BLaER1 treated with 17β-estradiol and CSF1 and Interleukin-3, amounts not matched to agents 10 nM and 100 nM (cell line): ENCODE data around the gene AFTPH.

ENCODE experiments used
- H3K27ac ChIP-seq, 11 experiments: shearing (Covaris generic); formaldehyde crosslinking; 2 replicates each; pipeline ENCODE4 v1.8.1; 2022
- H3K27me3 ChIP-seq, 11 experiments: shearing (Covaris generic); formaldehyde crosslinking; 2 replicates each; pipeline ENCODE4 v1.8.1; 2022
- H3K36me3 ChIP-seq, 11 experiments: shearing (Covaris generic); formaldehyde crosslinking; 2 replicates each; pipeline ENCODE4 v1.8.1; 2022
- H3K4me1 ChIP-seq, 10 experiments: shearing (Covaris generic); formaldehyde crosslinking; 2 replicates each; pipeline ENCODE4 v1.8.1; 2022
- H3K4me2 ChIP-seq, 11 experiments: shearing (Covaris generic); formaldehyde crosslinking; 2 replicates each; pipeline ENCODE4 v1.8.1; 2022
- H3K4me3 ChIP-seq, 10 experiments: shearing (Covaris generic); formaldehyde crosslinking; 2 replicates each; pipeline ENCODE4 v1.8.1; 2022
- H3K9ac ChIP-seq, 11 experiments: shearing (Covaris generic); formaldehyde crosslinking; 2 replicates each; pipeline ENCODE4 v1.8.1; 2022
- H3K9me3 ChIP-seq, 11 experiments: shearing (Covaris generic); formaldehyde crosslinking; replicated peaks in 1 of 11; 2 replicates each; pipeline ENCODE4 v1.8.1; 2022
- H4K20me1 ChIP-seq, 11 experiments: shearing (Covaris generic); formaldehyde crosslinking; 2 replicates each; pipeline ENCODE4 v1.8.1; 2022
- Cebpa-rat ChIP-seq, 11 experiments: shearing (Covaris generic); IDR thresholded peaks; 2 replicates each; pipeline ENCODE4 v1.8.1; 2022

Gene AFTPH

DNA sequence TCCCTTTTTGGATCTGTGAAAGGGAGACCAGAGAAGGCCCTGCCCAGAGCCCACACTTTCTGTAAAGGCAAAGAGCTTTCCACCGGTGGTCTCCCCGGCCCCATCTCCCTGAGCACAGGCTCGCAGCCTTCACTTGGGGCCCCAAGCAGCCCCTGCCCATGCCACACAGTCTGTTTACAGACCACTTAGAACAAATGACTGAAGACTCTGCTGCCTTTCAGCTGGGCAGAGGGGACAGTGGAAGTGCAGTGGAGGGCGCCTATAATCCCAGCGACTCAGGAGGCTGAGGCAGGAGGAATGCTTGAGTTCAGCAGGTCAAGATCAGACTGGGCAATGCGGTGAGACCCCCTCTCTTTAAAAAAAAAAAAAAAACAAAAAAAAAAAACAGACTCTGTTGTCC is 100.7 kb downstream of the AFTPH start:
- peaks cover 0 to 12% (median 9%) of the 10 kb centered on the region in 10 experiments; a peak in 8 of 20 replicates for H3K4me1 ChIP-seq
- no peaks in the 10 kb centered on the region for H3K36me3 ChIP-seq
- no peak overlapping the region for H3K9ac ChIP-seq
- no peak overlapping the region for H3K4me3 ChIP-seq
- TF ChIP-seq Cebpa-rat (IDR thresholded peaks at IDR 0.05), result no peak
- H3K9me3 ChIP-seq, result no peaks in the 10 kb centered on the region
- H4K20me1 ChIP-seq, result no peaks in the 10 kb centered on the region
- H3K27ac ChIP-seq, result no peak overlapping the region
- no peak overlapping the region for H3K4me2 ChIP-seq
- no peaks in the 10 kb centered on the region for H3K27me3 ChIP-seq

DNA sequence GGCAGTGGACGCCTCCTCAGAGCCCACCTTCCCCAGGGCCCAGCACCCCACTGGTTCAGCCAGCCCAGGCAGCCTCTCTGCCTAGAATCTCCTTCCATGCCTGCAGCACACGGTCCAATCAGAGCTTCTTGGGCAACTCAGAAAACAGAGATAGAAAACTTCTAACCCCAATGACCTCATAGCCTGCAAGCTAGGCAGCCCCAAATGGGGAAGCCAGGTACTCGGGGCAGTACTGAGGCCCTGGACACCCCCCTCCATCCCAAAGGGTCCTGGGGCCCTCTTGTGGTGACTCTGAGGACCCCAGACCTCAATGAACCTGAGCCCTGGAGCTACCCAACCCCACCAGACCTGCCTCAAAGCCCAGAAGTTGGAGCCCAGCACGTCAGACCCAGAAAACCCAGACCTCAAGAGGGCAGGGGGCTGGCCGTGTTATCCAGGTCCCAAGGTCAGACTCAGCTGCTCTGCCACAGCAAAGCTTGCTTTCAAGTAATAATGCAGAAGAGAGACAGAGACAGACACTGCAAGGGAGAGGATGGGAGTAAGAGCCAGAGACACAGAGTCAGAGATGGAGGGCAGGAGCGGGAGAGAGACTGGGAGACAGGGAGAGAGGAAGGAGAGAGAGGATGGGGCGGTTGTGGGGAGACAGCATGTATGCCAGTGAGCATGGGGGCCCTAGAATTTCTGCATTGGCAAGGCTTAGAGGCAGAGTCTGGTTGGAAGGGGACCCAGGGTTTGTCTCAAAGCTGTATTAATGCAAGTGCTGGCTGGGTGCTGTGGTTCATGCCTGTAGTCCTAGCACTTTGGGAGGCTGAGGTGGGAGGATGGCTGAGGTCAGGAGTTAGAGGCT is 101.4 kb downstream of the AFTPH start:
- no peak overlapping the region for H3K9ac ChIP-seq
- H3K4me3 ChIP-seq, result no peak overlapping the region
- no peaks in the 10 kb centered on the region for H3K9me3 ChIP-seq
- peaks cover 0 to 1% (median 0%) of the 10 kb centered on the region in 11 experiments; a peak in 2 of 22 replicates for H4K20me1 ChIP-seq
- H3K4me2 ChIP-seq, result no peak overlapping the region
- no peaks in the 10 kb centered on the region for H3K27me3 ChIP-seq
- H3K36me3 ChIP-seq, result peaks cover 0 to 1% (median 0%) of the 10 kb centered on the region in 11 experiments; a peak in 1 of 22 replicates
- H3K4me1 ChIP-seq, result peaks cover 0 to 12% (median 9%) of the 10 kb centered on the region in 10 experiments; a peak in 8 of 20 replicates
- no peak overlapping the region for H3K27ac ChIP-seq
- TF ChIP-seq Cebpa-rat (IDR thresholded peaks at IDR 0.05), result no peak

DNA sequence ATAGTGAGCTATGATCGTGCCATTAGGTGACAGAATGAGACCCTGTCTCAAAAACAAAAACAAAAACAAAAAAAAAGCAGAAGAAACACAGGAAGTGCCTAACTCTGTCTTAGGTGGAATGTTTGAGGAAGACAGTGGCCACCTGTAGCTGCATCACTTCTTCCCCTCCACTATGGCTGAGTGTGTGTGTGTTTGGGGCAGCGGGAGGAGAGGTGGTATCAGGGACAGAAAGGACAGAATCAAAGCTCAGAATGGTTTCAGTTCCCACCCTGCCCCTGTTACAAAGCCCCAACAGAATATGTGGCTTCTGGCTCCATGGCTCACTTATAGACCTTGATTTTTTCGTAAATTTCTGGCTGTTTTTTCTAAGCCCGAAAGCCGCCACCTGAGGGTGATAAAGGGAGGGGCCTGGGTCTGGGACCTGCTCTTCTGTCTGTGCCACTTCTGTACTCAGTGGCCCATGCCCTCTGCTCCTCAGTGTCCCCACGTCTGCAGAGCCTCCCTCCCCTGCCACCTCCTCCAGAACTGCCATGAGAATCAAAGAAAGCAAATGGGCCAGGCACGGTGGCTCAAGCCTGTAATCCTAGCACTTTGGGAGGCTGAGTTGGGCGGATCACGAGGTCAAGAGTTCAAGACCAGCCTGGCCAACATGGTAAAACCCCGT is 102.2 kb downstream of the AFTPH start:
- Histone ChIP-seq H3K9me3 (no peaks in the 10 kb centered on the region), H3K4me1 (peaks cover 0 to 12% (median 9%) of the 10 kb centered on the region in 10 experiments; a peak in 8 of 20 replicates), H3K4me2 (peak overlapping the region in 3 of 11 experiments; percentile 14 to 23 (median 16); a peak in 3 of 22 replicates), H3K27me3 (no peaks in the 10 kb centered on the region), H3K36me3 (peaks cover 0 to 9% (median 6%) of the 10 kb centered on the region in 11 experiments; a peak in 7 of 22 replicates), H3K4me3 (no peak overlapping the region), H3K9ac (no peak overlapping the region), H3K27ac (no peak overlapping the region), H4K20me1 (peaks cover 0 to 7% (median 0%) of the 10 kb centered on the region in 11 experiments; a peak in 2 of 22 replicates)
- TF ChIP-seq Cebpa-rat (IDR thresholded peaks at IDR 0.05), result no peak

DNA sequence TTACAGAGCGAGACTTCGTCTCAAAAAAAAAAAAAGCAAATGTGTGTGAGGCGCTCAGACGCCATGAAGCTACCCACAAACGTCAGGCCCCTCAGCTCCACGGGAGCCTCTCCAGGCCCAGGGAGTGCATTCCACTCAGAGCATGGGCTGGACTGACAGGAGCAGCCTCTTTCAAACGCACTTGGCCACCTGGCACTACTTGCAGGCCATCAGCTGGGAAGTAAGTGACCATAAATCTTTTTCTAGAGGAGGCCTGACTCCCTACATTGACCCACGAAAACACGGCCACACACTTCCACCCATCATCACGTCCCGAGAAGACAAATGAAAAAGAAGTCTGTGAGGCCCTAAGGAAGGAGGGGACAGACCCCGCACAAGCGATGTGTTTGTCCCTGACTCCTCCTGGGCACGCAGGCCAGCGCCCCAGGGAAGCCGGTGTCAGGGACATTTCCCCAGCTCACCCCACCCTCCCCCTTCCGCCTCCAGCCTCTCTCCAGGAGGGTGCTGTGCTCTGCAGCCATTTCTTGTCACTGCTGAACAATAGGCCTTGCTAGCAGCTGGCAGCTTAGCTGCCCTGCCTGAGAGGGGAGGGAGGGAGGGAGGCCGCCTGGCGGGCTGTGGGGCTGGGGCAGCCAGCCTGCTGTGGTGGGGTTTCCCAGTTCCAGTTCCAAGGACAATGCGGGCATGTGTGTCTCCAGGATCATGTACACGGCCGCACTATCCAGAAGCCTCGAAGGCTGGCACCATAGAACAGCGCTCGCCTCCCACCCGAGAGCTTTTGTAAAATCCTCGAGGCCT is 103.0 kb downstream of the AFTPH start:
- Histone ChIP-seq H3K9ac (no peak overlapping the region), H3K4me1 (peaks cover 0 to 12% (median 9%) of the 10 kb centered on the region in 10 experiments; a peak in 8 of 20 replicates), H3K9me3 (no peaks in the 10 kb centered on the region), H3K4me2 (peak overlapping the region in 1 of 11 experiments; percentile 16; a peak in 1 of 22 replicates), H4K20me1 (peaks cover 0 to 11% (median 0%) of the 10 kb centered on the region in 11 experiments; a peak in 3 of 22 replicates), H3K27ac (no peak overlapping the region), H3K36me3 (peaks cover 0 to 16% (median 9%) of the 10 kb centered on the region in 11 experiments; a peak in 10 of 22 replicates), H3K27me3 (no peaks in the 10 kb centered on the region), H3K4me3 (no peak overlapping the region)
- no peak for TF ChIP-seq Cebpa-rat (IDR thresholded peaks at IDR 0.05)

DNA sequence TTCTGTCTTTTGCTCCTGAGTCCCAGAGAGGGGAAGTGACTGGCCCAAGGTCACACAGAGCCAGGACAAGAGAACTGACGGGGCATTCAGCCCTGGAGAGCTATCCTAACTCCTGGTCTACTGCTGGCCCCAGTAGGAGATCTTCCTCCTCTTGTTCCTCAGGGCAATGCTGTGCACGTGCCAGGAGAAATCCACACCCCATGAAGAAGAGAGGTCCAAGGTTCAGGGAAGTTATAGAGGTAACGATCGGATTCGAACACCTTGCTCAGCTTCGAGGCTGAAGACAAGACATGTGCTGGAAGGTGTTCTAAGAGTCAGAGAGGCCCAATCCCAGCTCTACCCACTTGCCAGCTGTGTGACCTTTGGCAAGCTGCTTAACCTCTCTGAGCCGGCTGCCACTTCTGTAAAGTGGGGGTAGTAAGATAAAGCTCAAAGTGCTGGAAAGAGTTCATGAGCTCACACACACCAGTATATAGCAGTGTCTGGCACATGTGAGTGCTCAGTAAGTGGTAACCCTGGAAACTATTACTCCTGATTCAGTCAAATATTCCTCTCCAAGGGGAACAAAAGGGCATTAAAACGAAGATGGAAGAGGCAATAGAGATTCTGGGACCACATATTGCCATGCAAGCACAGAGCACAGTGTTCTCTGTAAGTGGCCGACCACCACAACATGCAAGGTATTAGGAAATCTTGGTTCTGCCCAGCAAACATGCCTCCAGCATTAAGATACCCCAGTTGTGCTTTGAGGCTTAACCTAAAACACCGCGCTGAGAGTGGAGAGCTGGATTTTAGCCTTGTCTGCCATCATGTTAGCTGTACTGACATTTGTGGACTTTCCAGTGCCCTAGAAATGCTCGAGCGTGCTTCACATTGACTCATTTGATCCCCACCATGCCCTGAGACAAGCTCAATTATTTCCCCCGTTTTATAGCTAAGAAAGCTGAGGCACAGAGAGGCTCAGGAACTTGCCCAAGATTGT is 104.0 kb downstream of the AFTPH start:
- Histone ChIP-seq H3K36me3 (peaks cover 7 to 26% (median 16%) of the 10 kb centered on the region in 11 experiments; a peak in 21 of 22 replicates), H4K20me1 (peaks cover 0 to 17% (median 0%) of the 10 kb centered on the region in 11 experiments; a peak in 3 of 22 replicates), H3K9ac (no peak overlapping the region), H3K4me3 (no peak overlapping the region), H3K27ac (no peak overlapping the region), H3K4me1 (peaks cover 0 to 12% (median 9%) of the 10 kb centered on the region in 10 experiments; a peak in 8 of 20 replicates), H3K27me3 (no peaks in the 10 kb centered on the region), H3K9me3 (no peaks in the 10 kb centered on the region), H3K4me2 (no peak overlapping the region)
- no peak for TF ChIP-seq Cebpa-rat (IDR thresholded peaks at IDR 0.05)

DNA sequence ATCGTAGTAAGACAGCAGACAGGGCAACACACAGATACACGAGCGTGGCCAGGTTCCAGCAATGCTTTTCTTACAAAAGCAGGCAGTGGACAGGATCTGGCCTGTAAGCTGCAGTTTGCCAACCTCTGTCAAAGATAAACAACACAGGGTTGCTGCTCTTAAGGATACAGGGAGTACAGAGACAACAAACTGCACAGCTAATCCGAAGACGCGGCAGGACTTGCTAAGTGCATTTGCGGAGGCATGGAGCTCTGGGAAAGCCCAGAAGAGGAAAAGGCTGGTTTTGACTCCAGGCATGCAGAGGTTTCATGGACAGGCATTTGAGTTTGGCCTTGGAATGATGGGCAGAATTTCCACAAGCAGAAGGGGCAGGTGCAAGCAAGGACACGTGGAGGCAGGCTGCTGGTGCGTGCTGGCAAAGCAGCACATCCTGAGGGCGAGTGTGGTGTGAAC is 105.2 kb downstream of the AFTPH start:
- peaks cover 0 to 24% (median 0%) of the 10 kb centered on the region in 11 experiments; a peak in 3 of 22 replicates for H4K20me1 ChIP-seq
- no peak overlapping the region for H3K4me2 ChIP-seq
- peaks cover 0 to 13% (median 9%) of the 10 kb centered on the region in 10 experiments; a peak in 9 of 20 replicates for H3K4me1 ChIP-seq
- no peak overlapping the region for H3K27ac ChIP-seq
- 0 out of 22 replicates have a peak, but pooled peaks of 1 of the 11 experiments have one; percentile 5 for TF ChIP-seq Cebpa-rat (IDR thresholded peaks at IDR 0.05)
- no peak overlapping the region for H3K9ac ChIP-seq
- H3K4me3 ChIP-seq, result no peak overlapping the region
- H3K27me3 ChIP-seq, result no peaks in the 10 kb centered on the region
- H3K36me3 ChIP-seq, result peaks cover 19 to 38% (median 26%) of the 10 kb centered on the region in 11 experiments
- H3K9me3 ChIP-seq, result no peaks in the 10 kb centered on the region

DNA sequence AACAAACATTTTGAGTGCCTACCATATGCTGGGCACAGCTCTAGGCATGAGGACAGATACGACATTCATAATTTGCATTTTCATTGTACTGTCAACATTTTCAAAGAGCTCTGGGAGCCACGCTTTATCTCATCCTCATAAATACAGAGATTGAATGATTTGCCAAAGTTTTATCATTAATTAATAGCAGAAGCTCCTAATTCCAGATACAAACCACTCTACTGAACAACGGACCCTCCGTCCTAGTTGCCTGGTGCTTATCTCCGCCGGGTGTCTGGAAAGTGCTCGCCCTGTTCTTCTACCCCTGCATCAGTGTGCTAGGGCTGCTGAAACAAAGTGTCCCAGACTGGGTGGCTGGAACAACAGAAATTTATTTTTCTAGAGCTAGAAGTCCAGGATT is 105.7 kb downstream of the AFTPH start:
- Histone ChIP-seq H3K9ac (no peak overlapping the region), H4K20me1 (peaks cover 0 to 29% (median 0%) of the 10 kb centered on the region in 11 experiments; a peak in 3 of 22 replicates), H3K9me3 (no peaks in the 10 kb centered on the region), H3K4me1 (peaks cover 0 to 18% (median 9%) of the 10 kb centered on the region in 10 experiments; a peak in 10 of 20 replicates), H3K4me2 (no peak overlapping the region), H3K27me3 (no peaks in the 10 kb centered on the region), H3K27ac (no peak overlapping the region), H3K4me3 (no peak overlapping the region), H3K36me3 (peaks cover 24 to 43% (median 31%) of the 10 kb centered on the region in 11 experiments)
- TF ChIP-seq Cebpa-rat (IDR thresholded peaks at IDR 0.05), result no peak
